PC-9 (cell line): Measurements from ENCODE around the gene SERPINH1. TPM values are rescaled to one million over a fixed set of nuclear protein-coding genes. Genes with fewer than 3 reads are reported as not detected.

ENCODE experiments used
- BruUV-seq: library from RNA; stranded (reverse); fragments of 400-500 nt; replicated peaks from 2 replicates; lab custom pipeline; 2021; lab: Mats Ljungman, UMichigan
- CTCF ChIA-PET: fragments of 300-600 bp; sonication (Branson Sonifier 250); formaldehyde crosslinking; loops from one replicate; lab custom pipeline; 2022; ENCODE audit warnings: antibody characterized with exemption; lab: Charles Lee
- POLR2A ChIA-PET: fragments of 300-600 bp; sonication (Branson Sonifier 250); formaldehyde crosslinking; loops from one replicate; lab custom pipeline; 2022; ENCODE audit warnings: antibody characterized with exemption; ENCODE audit not compliant: unreplicated experiment; lab: Charles Lee
- DNase-seq, 2 experiments: peaks; one replicate each; pipeline versions ENCODE4 v3.0.0 to v3.0.0-alpha.2; 2015 to 2022; ENCODE audit warnings: mixed read lengths in 1 of 2
- H2AFZ ChIP-seq: fragments of 200-600 bp; sonication (generic); 2 replicates; pipeline ENCODE4 v1.8.1; 2017; ENCODE audit warnings: antibody characterized with exemption
- H3F3A ChIP-seq: fragments of 200-600 bp; sonication (generic); 2 replicates; pipeline ENCODE4 v1.8.1; 2017; ENCODE audit warnings: antibody characterized with exemption, mild to moderate bottlenecking, low read depth; ENCODE audit not compliant: insufficient read depth
- H3K27ac ChIP-seq: fragments of 200-600 bp; sonication (generic); 2 replicates; pipeline ENCODE4 v1.6.1; 2016; ENCODE audit warnings: mixed run types
- H3K27me3 ChIP-seq: fragments of 200-600 bp; sonication (generic); 2 replicates; pipeline ENCODE4 v1.6.1; 2016; ENCODE audit warnings: low read depth, mixed run types; ENCODE audit not compliant: insufficient read depth
- H3K36me3 ChIP-seq: fragments of 200-600 bp; sonication (generic); 2 replicates; pipeline ENCODE4 v1.6.1; 2016; ENCODE audit warnings: low read depth, mixed run types
- H3K4me1 ChIP-seq: fragments of 200-600 bp; sonication (generic); replicated peaks from 2 replicates; pipeline ENCODE4 v1.6.1; 2016; ENCODE audit warnings: mixed run types; ENCODE audit not compliant: insufficient read depth
- H3K4me2 ChIP-seq: fragments of 200-600 bp; sonication (generic); 2 replicates; pipeline ENCODE4 v1.6.1; 2017; ENCODE audit warnings: mixed run types
- H3K4me3 ChIP-seq: fragments of 200-600 bp; sonication (generic); 2 replicates; pipeline ENCODE4 v1.6.1; 2016; ENCODE audit warnings: mixed run types
- H3K79me2 ChIP-seq: fragments of 200-600 bp; sonication (generic); 2 replicates; pipeline ENCODE4 v1.6.1; 2017; ENCODE audit warnings: low read depth, mixed run types
- H3K9me2 ChIP-seq: fragments of 200-600 bp; sonication (generic); 2 replicates; pipeline ENCODE4 v1.8.1; 2017; ENCODE audit warnings: mild to moderate bottlenecking; ENCODE audit not compliant: insufficient read depth
- H3K9me3 ChIP-seq: fragments of 200-600 bp; sonication (generic); 2 replicates; pipeline ENCODE4 v1.8.1; 2016; ENCODE audit warnings: low read depth; ENCODE audit not compliant: insufficient read depth
- H4K20me1 ChIP-seq: fragments of 200-600 bp; sonication (generic); 2 replicates; pipeline ENCODE4 v1.8.1; 2017; ENCODE audit not compliant: insufficient read depth
- CTCF ChIP-seq: fragments of 200-600 bp; sonication (generic); conservative IDR thresholded peaks from 2 replicates; pipeline ENCODE4 v1.6.1; 2017; ENCODE audit warnings: mixed run types, antibody characterized with exemption, mild to moderate bottlenecking, moderate library complexity
- EZH2 ChIP-seq: fragments of 200-600 bp; sonication (generic); IDR thresholded peaks from 2 replicates; pipeline ENCODE4 v1.8.0; 2017; ENCODE audit warnings: antibody characterized with exemption, low read depth
- intact Hi-C: fragments of 100-400 bp; cut with micrococcal nuclease; formaldehyde crosslinking; loops from one replicate; pipeline ENCODE4 v1.10.0; 2022; ENCODE audit not compliant: unreplicated experiment
- total RNA-seq: library from RNA; stranded (reverse); gene quantifications from 2 replicates; pipeline ENCODE4 v1.2.3, GENCODE V29; 2021

SERPINH1 gene
- total RNA-seq, 1 experiment from 2014 or later, result 152 TPM

- Histone ChIP-seq H4K20me1 (no peaks in the 10 kb centered on the region), H3K27me3 (no peaks in the 10 kb centered on the region), H3K79me2 (no peaks in the 10 kb centered on the region), H3K4me1 (peaks cover 40% of the 10 kb centered on the region), H3K4me2 (no peak overlapping the region), H3F3A (peaks cover 33% of the 10 kb centered on the region; the same call in 1 of the 2 replicates), H2AFZ (no peak overlapping the region), H3K36me3 (no peaks in the 10 kb centered on the region), H3K4me3 (no peak overlapping the region), H3K27ac (no peak overlapping the region), H3K9me3 (no peaks in the 10 kb centered on the region), H3K9me2 (no peaks in the 10 kb centered on the region)
- no TSS peak for BruUV-seq
- no peak for DNase-seq
- POLR2A ChIA-PET, result no interaction called here
- CTCF ChIA-PET, result interaction anchor here (0.7 to 1.3 kb wide), 3 partner anchors 123 to 163 kb away, joined by 3 to 4 read pairs (median 4); no protein-coding TSS in a partner anchor
- no peak for TF ChIP-seq CTCF
- TF ChIP-seq EZH2, result no peak
- intact Hi-C loops, result no loop called here
Observed at GRCh38 chr11:75535071-75535470, 27.0 kb upstream of the SERPINH1 start.

GRCh38 chr11:75536786-75537641, 25.0 kb upstream of the SERPINH1 start:
- intact Hi-C loops, result no loop called here
- Histone ChIP-seq H3K9me3 (no peaks in the 10 kb centered on the region), H3K36me3 (no peaks in the 10 kb centered on the region), H4K20me1 (no peaks in the 10 kb centered on the region), H3K27ac (peak overlapping the region; percentile 54), H3F3A (peaks cover 35% of the 10 kb centered on the region; the same call in 1 of the 2 replicates), H3K4me1 (peaks cover 40% of the 10 kb centered on the region), H3K4me2 (peak overlapping the region; percentile 68), H3K4me3 (peak overlapping the region; percentile 24; the same call in 1 of the 2 replicates), H3K27me3 (no peaks in the 10 kb centered on the region), H3K9me2 (no peaks in the 10 kb centered on the region), H3K79me2 (no peaks in the 10 kb centered on the region), H2AFZ (peak overlapping the region; percentile 45; the same call in 1 of the 2 replicates)
- DNase-seq, result peak; percentile 70 to 91
- ChIA-PET CTCF (interaction anchor here (0.6 kb wide), 1 partner anchor 1925 kb away, joined by 3 read pairs; no protein-coding TSS in a partner anchor), POLR2A (interaction anchor here (0.6 to 0.7 kb wide), 3 partner anchors 25 to 698 kb away, joined by 3 read pairs; no protein-coding TSS in a partner anchor)
- BruUV-seq, result TSS peak; percentile 52
- TF ChIP-seq EZH2 (no peak), CTCF (0 out of 2 replicates have a peak, but pooled peaks have one; percentile 16)

- Histone ChIP-seq H3K27me3 (no peaks in the 10 kb centered on the region), H3K4me2 (peak overlapping the region; percentile 68), H4K20me1 (no peaks in the 10 kb centered on the region), H2AFZ (0 out of 2 replicates have a peak overlapping the region, but pooled peaks have one; percentile 45), H3K36me3 (no peaks in the 10 kb centered on the region), H3K9me2 (no peaks in the 10 kb centered on the region), H3K79me2 (no peaks in the 10 kb centered on the region), H3K4me3 (peak overlapping the region; percentile 24; the same call in 1 of the 2 replicates), H3K27ac (peak overlapping the region; percentile 54), H3K4me1 (peaks cover 40% of the 10 kb centered on the region), H3K9me3 (no peaks in the 10 kb centered on the region), H3F3A (peaks cover 35% of the 10 kb centered on the region; the same call in 1 of the 2 replicates)
- DNase-seq, result no peak
- ChIA-PET CTCF (interaction anchor here (0.6 kb wide), 1 partner anchor 1926 kb away, joined by 3 read pairs; no protein-coding TSS in a partner anchor), POLR2A (interaction anchor here (0.7 kb wide), 1 partner anchor 326 kb away, joined by 3 read pairs; no protein-coding TSS in a partner anchor)
- intact Hi-C loops, result no loop called here
- BruUV-seq, result TSS peak; percentile 89
- TF ChIP-seq CTCF (no peak), EZH2 (no peak)
Observed at GRCh38 chr11:75537740-75538139, 24.3 kb upstream of the SERPINH1 start.
